ENCODE measurements around the gene GLMP. TPM values are rescaled to one million over a fixed set of nuclear protein-coding genes. Genes with fewer than 3 reads are reported as not detected.

The GLMP gene
- total RNA-seq, 1 donor from 2014 or later, result 67.6 TPM

DNA sequence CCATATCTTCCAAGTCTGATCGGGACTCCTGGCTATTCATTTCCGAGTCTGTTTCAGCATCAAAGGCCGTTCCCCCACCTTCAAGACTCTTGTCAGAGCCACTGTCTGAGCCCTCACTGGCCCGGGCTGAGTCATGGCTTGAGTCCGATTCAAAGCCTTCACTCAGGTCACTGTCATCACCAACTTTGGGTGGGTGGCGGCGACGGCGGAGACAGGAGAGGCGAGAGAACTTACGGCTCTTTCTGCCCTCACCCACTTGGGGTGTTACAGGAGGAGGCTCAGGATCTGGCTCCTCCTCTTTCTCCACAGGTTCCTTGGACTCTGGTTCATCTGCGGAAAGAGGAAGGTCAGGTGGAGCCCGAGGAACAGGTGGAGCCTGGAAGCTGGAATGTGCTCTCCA lies 29.4 kb downstream of the GLMP start:
- H3K4me1 Mint-ChIP-seq (ENCODE audit: unreplicated experiment), result no peaks in the 10 kb centered on the region
- H3K27me3 Mint-ChIP-seq, result no peaks in the 10 kb centered on the region
- no peak overlapping the region for H3K27ac Mint-ChIP-seq
- H3K9me3 Mint-ChIP-seq, result no peaks in the 10 kb centered on the region
- TF ChIP-seq, protein P1, sequence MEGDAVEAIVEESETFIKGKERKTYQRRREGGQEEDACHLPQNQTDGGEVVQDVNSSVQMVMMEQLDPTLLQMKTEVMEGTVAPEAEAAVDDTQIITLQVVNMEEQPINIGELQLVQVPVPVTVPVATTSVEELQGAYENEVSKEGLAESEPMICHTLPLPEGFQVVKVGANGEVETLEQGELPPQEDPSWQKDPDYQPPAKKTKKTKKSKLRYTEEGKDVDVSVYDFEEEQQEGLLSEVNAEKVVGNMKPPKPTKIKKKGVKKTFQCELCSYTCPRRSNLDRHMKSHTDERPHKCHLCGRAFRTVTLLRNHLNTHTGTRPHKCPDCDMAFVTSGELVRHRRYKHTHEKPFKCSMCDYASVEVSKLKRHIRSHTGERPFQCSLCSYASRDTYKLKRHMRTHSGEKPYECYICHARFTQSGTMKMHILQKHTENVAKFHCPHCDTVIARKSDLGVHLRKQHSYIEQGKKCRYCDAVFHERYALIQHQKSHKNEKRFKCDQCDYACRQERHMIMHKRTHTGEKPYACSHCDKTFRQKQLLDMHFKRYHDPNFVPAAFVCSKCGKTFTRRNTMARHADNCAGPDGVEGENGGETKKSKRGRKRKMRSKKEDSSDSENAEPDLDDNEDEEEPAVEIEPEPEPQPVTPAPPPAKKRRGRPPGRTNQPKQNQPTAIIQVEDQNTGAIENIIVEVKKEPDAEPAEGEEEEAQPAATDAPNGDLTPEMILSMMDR (conservative IDR thresholded peaks at IDR 0.05), result no peak
- no peak overlapping the region for H3K4me3 Mint-ChIP-seq
- no peak for DNase-seq (ENCODE audit: extremely low spot score, unreplicated experiment)
- H3K36me3 Mint-ChIP-seq, result peaks cover 40% of the 10 kb centered on the region

- TF ChIP-seq, protein P1 (conservative IDR thresholded peaks at IDR 0.05), result no peak
- no peak overlapping the region for H3K4me3 Mint-ChIP-seq
- no peak overlapping the region for H3K27ac Mint-ChIP-seq
- peaks cover 45% of the 10 kb centered on the region for H3K36me3 Mint-ChIP-seq
- no peaks in the 10 kb centered on the region for H3K27me3 Mint-ChIP-seq
- no peaks in the 10 kb centered on the region for H3K4me1 Mint-ChIP-seq (ENCODE audit: unreplicated experiment)
- H3K9me3 Mint-ChIP-seq, result no peaks in the 10 kb centered on the region
- DNase-seq (ENCODE audit: extremely low spot score, unreplicated experiment), result no peak
Observed at GRCh38 chr1:156263288-156263655, 32.2 kb downstream of the GLMP start.

- peaks cover 45% of the 10 kb centered on the region for H3K36me3 Mint-ChIP-seq
- TF ChIP-seq, protein P1 (conservative IDR thresholded peaks at IDR 0.05), result no peak
- H3K4me1 Mint-ChIP-seq (ENCODE audit: unreplicated experiment), result no peaks in the 10 kb centered on the region
- DNase-seq (ENCODE audit: extremely low spot score, unreplicated experiment), result no peak
- H3K27ac Mint-ChIP-seq, result no peak overlapping the region
- H3K4me3 Mint-ChIP-seq, result no peak overlapping the region
- H3K9me3 Mint-ChIP-seq, result no peaks in the 10 kb centered on the region
- no peaks in the 10 kb centered on the region for H3K27me3 Mint-ChIP-seq
Observed at GRCh38 chr1:156262461-156263287, 32.8 kb downstream of the GLMP start.

DNA sequence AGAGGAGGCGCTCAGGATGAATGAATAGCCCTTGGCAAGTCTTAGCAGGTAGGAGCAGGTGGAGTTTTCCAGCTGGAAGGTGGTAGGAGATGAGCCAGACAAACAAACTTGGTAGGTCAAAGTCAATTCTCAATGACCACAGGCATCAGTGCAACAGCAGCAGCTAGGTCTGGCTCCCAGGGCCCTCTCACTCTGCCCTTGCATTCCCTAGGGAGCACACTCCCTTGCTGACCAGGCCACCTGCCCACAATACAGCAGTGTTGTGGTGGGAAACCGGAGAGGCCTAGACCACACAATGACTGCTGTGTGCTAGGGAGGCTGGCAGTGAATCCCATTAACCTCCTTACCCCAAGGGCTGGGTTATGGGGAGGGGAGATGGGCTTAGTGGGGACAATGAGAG lies 34.6 kb downstream of the GLMP start:
- peaks cover 37% of the 10 kb centered on the region for H3K36me3 Mint-ChIP-seq
- H3K27me3 Mint-ChIP-seq, result no peaks in the 10 kb centered on the region
- no peaks in the 10 kb centered on the region for H3K4me1 Mint-ChIP-seq (ENCODE audit: unreplicated experiment)
- TF ChIP-seq, protein P1 (conservative IDR thresholded peaks at IDR 0.05), result no peak
- H3K4me3 Mint-ChIP-seq, result no peak overlapping the region
- no peaks in the 10 kb centered on the region for H3K9me3 Mint-ChIP-seq
- no peak overlapping the region for H3K27ac Mint-ChIP-seq
- DNase-seq (ENCODE audit: extremely low spot score, unreplicated experiment), result no peak

DNA sequence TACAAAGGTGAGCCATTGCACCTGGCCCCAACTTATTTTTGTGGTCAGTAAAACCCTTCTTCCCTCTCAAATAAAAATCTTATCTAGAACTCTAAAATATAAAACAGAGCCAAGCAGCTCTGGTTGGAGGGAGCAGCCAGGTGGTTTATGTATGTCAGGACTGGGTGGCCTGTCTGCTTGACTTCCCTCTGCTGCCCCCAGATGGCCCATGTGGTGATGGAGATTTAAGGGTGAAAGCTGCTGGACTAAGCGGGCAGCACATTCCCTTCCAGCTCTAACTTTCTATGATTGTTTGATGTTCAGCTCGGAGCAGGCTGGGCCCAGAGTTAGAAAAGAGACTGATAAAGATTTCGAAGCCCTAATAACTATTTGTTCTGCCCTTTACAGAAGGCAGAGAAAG lies 35.7 kb downstream of the GLMP start:
- no peaks in the 10 kb centered on the region for H3K9me3 Mint-ChIP-seq
- DNase-seq (ENCODE audit: extremely low spot score, unreplicated experiment), result no peak
- no peak overlapping the region for H3K4me3 Mint-ChIP-seq
- H3K27ac Mint-ChIP-seq, result no peak overlapping the region
- H3K27me3 Mint-ChIP-seq, result no peaks in the 10 kb centered on the region
- H3K36me3 Mint-ChIP-seq, result peaks cover 29% of the 10 kb centered on the region
- TF ChIP-seq, protein P1 (conservative IDR thresholded peaks at IDR 0.05), result no peak
- H3K4me1 Mint-ChIP-seq (ENCODE audit: unreplicated experiment), result no peaks in the 10 kb centered on the region
